Posterior cingulate gyrus (tissue), 11 donors: ENCODE results near the gene RBM8A.
"Not testable (repeated sequence)": the region's sequence is repeated elsewhere in the genome, so short reads cannot be mapped to it uniquely, and the experiment has no call there.

ENCODE experiments used
- DNase-seq, 10 donors: peaks; one replicate each; pipeline versions ENCODE4 v3.0.0 to v3.0.0-alpha.2; 2020 to 2021; ENCODE audit warnings: mixed read lengths in 3 of 10
- intact Hi-C: fragments of 100-400 bp; cut with DNase I; formaldehyde crosslinking; loops from one replicate; pipeline ENCODE4 v1.15.1; 2023

RBM8A gene

GRCh38 chr1:145957443-145958319, 30.4 kb upstream of the RBM8A start, which contains the start of gene LIX1L:
TSS of gene LIX1L (minus strand) at chr1:145958017. CDS start at chr1:145957927, 90 bp downstream.
- peak; percentile 95 to 99 (median 97) for DNase-seq
- intact Hi-C loops: loop anchor here (2.0 to 5.0 kb wide), 4 partner anchors 31 to 80 kb away; partner anchors contain the start of genes PEX11B and RBM8A

- DNase-seq: no peak
- intact Hi-C loops: loop anchor here (2.0 to 5.0 kb wide), 4 partner anchors 30 to 80 kb away; partner anchors contain the start of genes PEX11B and RBM8A
These were observed 29.6 kb upstream of the RBM8A start for GRCh38 chr1:145956781-145957442.

GRCh38 chr1:145956361-145956760, 29.1 kb upstream of the RBM8A start:
- intact Hi-C loops: loop anchor here (2.0 to 5.0 kb wide), 4 partner anchors 30 to 81 kb away; partner anchors contain the start of genes PEX11B and RBM8A
- DNase-seq: no peak

GRCh38 chr1:145955436-145955835, 28.2 kb upstream of the RBM8A start:
- intact Hi-C loops: loop anchor here (5.0 kb wide), 1 partner anchor 82 kb away; no protein-coding TSS in a partner anchor

GRCh38 chr1:145953861-145954260, 26.6 kb upstream of the RBM8A start:
- no peak for DNase-seq
- intact Hi-C loops: no loop called here

More at GRCh38 chr1:145955436-145955835, 28.2 kb upstream of the RBM8A start:
- no peak for DNase-seq

DNA sequence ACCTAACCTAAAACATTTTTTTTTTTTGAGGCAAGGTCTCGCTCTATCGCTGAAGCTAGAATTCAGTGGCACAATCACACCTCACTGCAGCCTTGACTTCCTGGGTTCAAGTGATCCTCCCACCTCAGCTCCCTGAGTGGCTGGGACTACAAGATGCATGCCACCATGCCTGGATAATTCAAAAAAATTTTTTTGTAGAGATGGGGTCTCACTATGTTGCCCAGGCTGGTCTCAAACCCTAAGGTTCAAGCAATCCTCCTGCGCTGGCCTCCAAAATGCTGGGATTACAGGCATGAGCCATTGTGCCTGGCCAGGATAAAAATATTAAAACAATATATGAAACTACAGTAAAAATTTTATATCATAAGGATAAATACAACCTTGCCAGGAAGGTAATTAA, 25.6 kb upstream of the RBM8A start:
- DNase-seq: no peak
- intact Hi-C loops: no loop called here

GRCh38 chr1:145951526-145951925, 24.2 kb upstream of the RBM8A start:
- DNase-seq: no peak
- intact Hi-C loops: no loop called here

GRCh38 chr1:145949219-145949618, 21.9 kb upstream of the RBM8A start:
- intact Hi-C loops: no loop called here

GRCh38 chr1:145947551-145947950, 20.3 kb upstream of the RBM8A start:
- intact Hi-C loops: no loop called here
- DNase-seq: no peak

More at GRCh38 chr1:145949219-145949618, 21.9 kb upstream of the RBM8A start:
- DNase-seq: no peak

GRCh38 chr1:145946477-145946986, 19.2 kb upstream of the RBM8A start:
- intact Hi-C loops: no loop called here
- DNase-seq: no peak

GRCh38 chr1:145944532-145944931, 17.2 kb upstream of the RBM8A start:
- DNase-seq: no peak
- intact Hi-C loops: no loop called here

DNA sequence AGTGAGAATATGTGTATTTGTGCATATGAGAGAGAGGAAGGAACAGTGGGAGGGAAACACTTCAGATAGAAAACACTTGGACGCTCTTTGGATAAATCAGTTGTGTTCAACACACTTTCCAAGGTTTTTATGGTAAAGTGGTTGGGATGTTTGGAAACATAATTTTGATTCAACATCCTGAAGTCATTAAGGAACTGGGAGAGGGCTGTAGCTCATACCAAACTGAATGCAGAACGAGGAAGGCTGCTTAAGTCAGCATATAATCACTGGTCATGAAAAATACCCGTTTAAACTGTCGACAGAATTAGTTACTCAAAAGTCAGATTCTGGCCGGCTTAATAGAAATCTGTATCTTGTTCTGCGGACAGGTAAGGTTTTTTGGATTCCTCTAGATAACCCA, 15.6 kb upstream of the RBM8A start:
- no peak for DNase-seq
- intact Hi-C loops: no loop called here

DNA sequence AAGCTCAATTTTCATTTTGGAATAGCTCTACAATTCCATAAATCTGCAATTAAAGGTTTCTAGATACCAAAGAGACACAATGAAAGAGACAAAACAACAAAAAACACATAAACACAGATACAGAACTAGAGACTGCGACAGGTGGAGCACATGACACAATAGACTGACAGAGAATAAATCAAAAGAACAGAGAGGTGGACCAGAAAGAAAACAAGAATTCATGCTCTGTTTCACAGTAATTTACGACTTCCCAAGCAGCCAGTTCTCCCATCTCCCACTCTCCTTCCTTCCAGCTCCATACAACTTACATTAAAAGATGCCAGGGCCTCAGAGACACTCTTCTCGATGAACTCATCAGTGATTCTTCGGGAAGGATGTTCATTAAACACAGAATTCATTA, 15.1 kb upstream of the RBM8A start:
- intact Hi-C loops: no loop called here
- DNase-seq: no peak

DNA sequence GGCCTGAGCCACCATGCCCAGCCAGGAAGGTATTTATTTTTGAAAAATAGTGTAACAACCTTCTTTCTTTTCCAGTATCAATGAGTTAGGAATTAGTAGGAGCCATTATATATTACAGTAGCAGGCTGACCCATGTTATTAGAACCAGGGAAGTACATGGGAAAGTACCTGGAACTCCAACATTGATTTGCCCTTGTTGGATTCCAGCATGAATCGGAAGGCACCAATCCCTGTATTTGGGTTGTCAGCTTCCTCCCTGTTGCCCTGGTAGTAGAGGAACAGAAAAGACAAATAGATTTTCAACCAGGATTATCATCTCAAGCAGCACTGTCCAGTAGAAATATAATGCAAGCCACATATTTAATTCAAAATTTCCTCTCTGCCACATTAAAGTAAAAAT, 10.2 kb upstream of the RBM8A start:
- intact Hi-C loops: no loop called here
- no peak for DNase-seq

GRCh38 chr1:145936247-145936646, 9.0 kb upstream of the RBM8A start:
- peak in 1 of 10 donors; percentile 27 for DNase-seq
- intact Hi-C loops: no loop called here

- no peak for DNase-seq
- intact Hi-C loops: no loop called here
These were observed 8.4 kb upstream of the RBM8A start for GRCh38 chr1:145935708-145936107.

GRCh38 chr1:145932522-145933009, 5.3 kb upstream of the RBM8A start:
- DNase-seq, intact Hi-C loops: not testable (repeated sequence)

DNA sequence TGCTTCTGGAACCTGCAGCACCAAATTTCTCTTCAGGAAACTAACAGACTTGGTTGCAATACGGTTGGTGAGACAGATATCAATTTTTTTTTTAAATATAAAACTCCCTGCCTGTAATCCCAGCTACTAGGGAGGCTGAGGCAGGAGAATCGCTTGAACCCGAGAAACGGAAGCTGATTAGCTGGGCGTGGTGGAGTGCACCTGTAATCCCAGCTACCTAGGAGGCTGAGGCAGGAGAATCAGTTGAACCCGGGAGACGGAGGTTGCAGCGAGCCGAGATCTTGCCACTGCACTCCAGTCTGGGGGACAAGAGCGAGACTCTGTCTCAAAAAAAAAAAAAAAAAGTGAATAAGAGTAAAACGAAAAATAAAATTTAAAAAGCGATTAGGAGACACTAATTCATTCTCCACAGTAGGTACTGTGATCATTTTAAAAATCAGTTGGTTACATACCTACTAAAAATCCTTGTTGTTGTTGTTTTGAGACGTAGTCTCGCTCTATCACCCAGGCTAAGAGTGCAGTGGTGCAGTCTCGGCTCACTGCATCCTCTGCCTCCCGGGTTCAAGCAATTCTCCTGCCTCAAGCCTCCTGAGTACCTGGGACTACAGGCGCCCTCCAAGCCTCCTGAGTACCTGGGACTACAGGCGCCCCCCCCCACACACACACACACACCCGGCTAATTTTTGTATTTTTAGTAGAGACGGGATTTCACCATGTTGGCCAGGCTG, 796 bp upstream of the RBM8A start:
- intact Hi-C loops: loop anchor here (2.0 kb wide), 1 partner anchor 29 kb away; no protein-coding TSS in a partner anchor
- DNase-seq: no peak

DNA sequence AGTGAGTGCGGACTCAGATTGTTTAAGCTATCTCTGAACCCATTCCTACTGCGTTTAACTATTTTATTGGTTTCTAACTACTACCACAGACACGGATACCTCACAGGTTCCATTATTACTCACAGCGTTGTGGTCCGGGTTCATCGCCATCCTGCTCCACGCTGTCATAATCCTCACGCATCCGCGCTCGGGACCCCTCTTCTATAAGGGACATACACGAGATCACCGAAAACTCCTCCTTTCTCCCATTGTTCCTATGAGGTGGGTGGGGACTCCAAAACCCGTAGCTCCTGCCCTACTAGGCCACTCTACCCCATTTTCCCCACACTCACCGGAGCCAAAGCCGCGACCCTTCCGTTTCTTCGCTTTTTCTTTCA, 610 bp downstream of the RBM8A start:
- intact Hi-C loops: loop anchor here (2.0 kb wide), 1 partner anchor 30 kb away; no protein-coding TSS in a partner anchor
- DNase-seq: no peak

- intact Hi-C loops: no loop called here
- DNase-seq: no peak
These were observed 5.0 kb downstream of the RBM8A start for GRCh38 chr1:145922266-145922665.
